Calu3 (cell line): ENCODE measurements around the gene MRPL43. TPM values are rescaled to one million over a fixed set of nuclear protein-coding genes. Genes with fewer than 3 reads are reported as not detected.

ENCODE experiments used
- BruUV-seq: library from RNA; stranded (reverse); fragments of 400-500 nt; replicated peaks from 2 replicates; lab custom pipeline; 2021; lab: Mats Ljungman, UMichigan
- CTCF ChIA-PET: fragments of 300-600 bp; sonication (Branson Sonifier 250); formaldehyde crosslinking; loops from one replicate; lab custom pipeline; 2022; ENCODE audit warnings: antibody characterized with exemption; lab: Charles Lee
- DNase-seq: peaks from one replicate; pipeline ENCODE4 v3.0.0; 2022
- H3K27ac Mint-ChIP-seq: one replicate; pipeline ENCODE4 v1.8.0; 2022; ENCODE audit warnings: mixed read lengths; ENCODE audit not compliant: unreplicated experiment
- H3K27me3 Mint-ChIP-seq: one replicate; pipeline ENCODE4 v1.8.0; 2022; ENCODE audit warnings: mixed read lengths; ENCODE audit not compliant: unreplicated experiment
- H3K36me3 Mint-ChIP-seq: one replicate; pipeline ENCODE4 v1.8.0; 2022; ENCODE audit warnings: mild to moderate bottlenecking, moderate library complexity, mixed read lengths; ENCODE audit not compliant: insufficient read depth, unreplicated experiment
- H3K4me1 Mint-ChIP-seq: one replicate; pipeline ENCODE4 v1.8.0; 2022; ENCODE audit warnings: mild to moderate bottlenecking, low read depth, mixed read lengths; ENCODE audit not compliant: unreplicated experiment
- H3K4me3 Mint-ChIP-seq: one replicate; pipeline ENCODE4 v1.8.0; 2022; ENCODE audit warnings: mild to moderate bottlenecking, low read depth, moderate library complexity, mixed read lengths; ENCODE audit not compliant: unreplicated experiment
- H3K9me3 Mint-ChIP-seq: one replicate; pipeline ENCODE4 v1.8.0; 2022; ENCODE audit warnings: low read depth, mixed read lengths; ENCODE audit not compliant: unreplicated experiment
- intact Hi-C: fragments of 100-400 bp; cut with micrococcal nuclease; formaldehyde crosslinking; loops from one replicate; pipeline ENCODE4 v1.10.0; 2022; ENCODE audit not compliant: unreplicated experiment
- total RNA-seq: library from RNA; stranded (reverse); gene quantifications from 2 replicates; pipeline ENCODE4 v1.2.3, GENCODE V29; 2022
- TF ChIP-seq, protein P1 (sequence below): fragments of 200-600 bp; IDR thresholded peaks from one replicate; pipeline ENCODE4 v1.8.0; 2022; ENCODE audit warnings: antibody characterized with exemption; ENCODE audit not compliant: unreplicated experiment

The MRPL43 gene
- total RNA-seq, 1 experiment from 2014 or later = 44.7 TPM

DNA sequence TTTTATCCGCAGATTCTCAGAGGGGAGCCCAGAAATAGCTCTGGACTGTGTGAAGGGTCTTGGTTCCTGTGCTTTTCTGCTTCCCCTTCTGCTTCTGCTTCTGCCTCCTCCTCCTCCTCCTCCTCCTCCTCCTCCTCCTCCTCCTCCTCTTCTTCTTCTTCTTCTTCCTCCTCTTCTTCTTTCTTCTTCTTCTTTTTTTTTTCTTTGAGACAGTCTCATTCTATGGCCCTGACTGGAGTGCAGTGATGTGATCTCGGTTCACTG is 32.1 kb upstream of the MRPL43 start:
- Mint-ChIP-seq H3K27me3 (peaks cover 57% of the 10 kb centered on the region), H3K9me3 (no peaks in the 10 kb centered on the region), H3K4me3 (no peak overlapping the region), H3K4me1 (no peaks in the 10 kb centered on the region), H3K36me3 (no peaks in the 10 kb centered on the region), H3K27ac (no peak overlapping the region)
- intact Hi-C loops = no loop called here
- TF ChIP-seq, protein P1, sequence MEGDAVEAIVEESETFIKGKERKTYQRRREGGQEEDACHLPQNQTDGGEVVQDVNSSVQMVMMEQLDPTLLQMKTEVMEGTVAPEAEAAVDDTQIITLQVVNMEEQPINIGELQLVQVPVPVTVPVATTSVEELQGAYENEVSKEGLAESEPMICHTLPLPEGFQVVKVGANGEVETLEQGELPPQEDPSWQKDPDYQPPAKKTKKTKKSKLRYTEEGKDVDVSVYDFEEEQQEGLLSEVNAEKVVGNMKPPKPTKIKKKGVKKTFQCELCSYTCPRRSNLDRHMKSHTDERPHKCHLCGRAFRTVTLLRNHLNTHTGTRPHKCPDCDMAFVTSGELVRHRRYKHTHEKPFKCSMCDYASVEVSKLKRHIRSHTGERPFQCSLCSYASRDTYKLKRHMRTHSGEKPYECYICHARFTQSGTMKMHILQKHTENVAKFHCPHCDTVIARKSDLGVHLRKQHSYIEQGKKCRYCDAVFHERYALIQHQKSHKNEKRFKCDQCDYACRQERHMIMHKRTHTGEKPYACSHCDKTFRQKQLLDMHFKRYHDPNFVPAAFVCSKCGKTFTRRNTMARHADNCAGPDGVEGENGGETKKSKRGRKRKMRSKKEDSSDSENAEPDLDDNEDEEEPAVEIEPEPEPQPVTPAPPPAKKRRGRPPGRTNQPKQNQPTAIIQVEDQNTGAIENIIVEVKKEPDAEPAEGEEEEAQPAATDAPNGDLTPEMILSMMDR = no peak
- no peak for DNase-seq
- CTCF ChIA-PET = interaction anchor here (0.5 to 1.6 kb wide), 9 partner anchors 9 to 123 kb away, joined by 3 to 8 read pairs (median 3); partner anchors contain the start of genes PDZD7 and SFXN3
- no TSS peak for BruUV-seq

DNA sequence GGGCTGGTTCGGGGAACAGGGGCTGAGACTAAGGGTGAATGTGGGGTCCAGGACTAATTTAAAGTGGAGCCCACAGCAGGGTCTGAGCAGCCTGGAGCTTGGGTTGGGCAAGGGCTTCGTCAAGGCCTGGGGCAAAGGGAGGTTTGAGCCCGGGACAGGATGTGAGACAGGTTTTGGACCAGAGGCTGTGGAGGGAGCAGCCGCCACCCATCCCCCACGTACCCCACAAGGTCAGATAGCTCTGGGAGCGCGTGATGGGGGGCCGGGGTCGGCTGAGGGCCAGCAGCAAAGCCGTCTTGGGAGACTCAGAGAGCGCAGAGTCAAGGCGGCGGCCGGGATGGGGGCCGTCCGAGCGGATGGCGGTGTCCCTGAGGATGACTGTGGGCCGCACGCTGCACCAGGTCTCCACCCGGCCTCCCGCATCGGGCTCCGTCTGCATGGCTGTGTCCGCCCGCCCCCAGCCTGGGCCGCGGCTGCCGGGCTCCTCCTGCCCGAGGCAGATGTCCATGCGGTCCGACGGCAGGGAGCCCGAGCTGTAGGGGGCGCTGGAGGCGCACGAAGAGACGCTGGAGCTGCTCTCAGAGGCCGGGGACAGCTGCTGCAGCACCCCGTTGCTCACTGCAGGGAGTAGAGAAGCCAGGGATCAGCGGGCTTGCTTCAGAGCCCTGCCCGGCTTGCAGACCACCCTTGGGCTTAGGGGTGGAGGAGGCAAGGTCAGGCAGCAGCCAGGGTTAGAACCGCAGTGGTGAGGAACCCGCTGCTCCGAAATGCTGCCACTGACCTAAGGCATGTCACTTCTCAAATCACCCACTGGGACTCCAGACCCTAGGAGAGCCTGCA is 31.5 kb upstream of the MRPL43 start:
- DNase-seq = peak; percentile 88
- TF ChIP-seq, protein P1 = peak; percentile 59
- CTCF ChIA-PET = interaction anchor here (0.5 to 1.6 kb wide), 11 partner anchors 9 to 823 kb away, joined by 3 to 8 read pairs (median 3); partner anchors contain the start of genes PDZD7 and SFXN3
- Mint-ChIP-seq H3K27ac (no peak overlapping the region), H3K9me3 (no peaks in the 10 kb centered on the region), H3K4me1 (no peaks in the 10 kb centered on the region), H3K36me3 (no peaks in the 10 kb centered on the region), H3K27me3 (peaks cover 58% of the 10 kb centered on the region), H3K4me3 (no peak overlapping the region)
- intact Hi-C loops = no loop called here
- BruUV-seq = no TSS peak

DNA sequence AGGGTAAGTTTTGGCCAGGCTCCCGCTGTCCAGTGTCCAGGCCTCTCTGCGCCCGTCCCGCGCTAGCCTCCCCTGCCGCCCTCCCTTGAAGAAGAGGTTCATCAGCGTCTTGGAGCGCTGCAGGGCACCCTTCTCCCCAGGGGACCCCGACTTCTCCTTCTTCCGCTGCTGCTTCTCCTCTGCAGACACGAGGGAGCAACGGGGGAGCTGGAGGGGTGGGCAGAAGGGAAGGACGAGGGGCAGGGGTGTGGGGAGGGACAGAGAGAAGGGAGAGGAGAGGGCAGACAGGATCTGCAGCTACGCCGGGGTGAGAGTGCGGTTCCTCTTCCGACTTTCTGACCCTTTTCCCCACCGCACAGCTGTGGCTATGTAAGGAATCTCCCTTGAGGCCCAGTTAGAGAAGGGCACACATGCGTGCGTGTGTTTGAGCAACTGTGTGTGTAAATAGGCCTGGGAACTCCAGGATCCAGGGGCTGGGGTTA is 30.9 kb upstream of the MRPL43 start:
- no peak overlapping the region for H3K4me3 Mint-ChIP-seq
- DNase-seq = no peak
- intact Hi-C loops = no loop called here
- H3K9me3 Mint-ChIP-seq = no peaks in the 10 kb centered on the region
- no TSS peak for BruUV-seq
- H3K27ac Mint-ChIP-seq = no peak overlapping the region
- TF ChIP-seq, protein P1 = no peak
- CTCF ChIA-PET = interaction anchor here (1.2 to 1.4 kb wide), 2 partner anchors 13 to 21 kb away, joined by 3 to 8 read pairs; partner anchors contain the start of genes PDZD7 and SFXN3
- peaks cover 5% of the 10 kb centered on the region for H3K4me1 Mint-ChIP-seq
- H3K36me3 Mint-ChIP-seq = no peaks in the 10 kb centered on the region
- peaks cover 58% of the 10 kb centered on the region for H3K27me3 Mint-ChIP-seq

DNA sequence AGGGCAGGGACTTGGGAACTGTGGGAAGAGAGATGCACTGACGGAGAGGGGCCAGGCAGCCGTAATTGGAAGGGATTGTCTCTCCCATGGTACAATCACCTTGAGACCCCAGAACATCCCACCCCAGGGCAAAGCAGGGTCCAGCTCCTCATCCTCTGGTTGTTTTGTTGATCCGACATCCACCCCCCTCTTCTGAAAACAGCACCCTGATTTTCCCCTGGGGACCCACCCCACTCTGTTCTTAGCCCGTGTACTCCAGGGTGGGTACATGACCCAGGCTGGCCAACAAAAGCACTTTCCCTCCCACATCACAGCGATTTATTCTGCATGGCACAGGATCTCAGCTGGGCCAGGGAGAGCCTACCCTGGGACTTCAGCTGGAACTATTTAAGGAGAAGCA is 29.5 kb upstream of the MRPL43 start:
- no peaks in the 10 kb centered on the region for H3K36me3 Mint-ChIP-seq
- H3K4me3 Mint-ChIP-seq = no peak overlapping the region
- DNase-seq = no peak
- H3K9me3 Mint-ChIP-seq = no peaks in the 10 kb centered on the region
- H3K4me1 Mint-ChIP-seq = peaks cover 10% of the 10 kb centered on the region
- CTCF ChIA-PET = no interaction called here
- peaks cover 58% of the 10 kb centered on the region for H3K27me3 Mint-ChIP-seq
- BruUV-seq = no TSS peak
- TF ChIP-seq, protein P1 = no peak
- intact Hi-C loops = no loop called here
- no peak overlapping the region for H3K27ac Mint-ChIP-seq
